Natural killer cell (primary cell): ENCODE data around the gene MAPK4. TPM values are rescaled to one million over a fixed set of nuclear protein-coding genes. Genes with fewer than 3 reads are reported as not detected.

ENCODE experiments used
- ATAC-seq, 3 donors: fragments of 150-1000 bp in 2 of 3; fragments of 200-7000 bp in 1 of 3; cut with Tn5 transposase; 1 replicate in 1 of 3; 2 replicates in 2 of 3; pipeline ENCODE4 v1.10.0; 2021; ENCODE audit warnings: mild to moderate bottlenecking in 2 of 3, moderate library complexity in 2 of 3
- DNase-seq, 2 donors: peaks; one replicate each; pipeline versions ENCODE4 v3.0.0 to v3.0.0-alpha.2; 2013 to 2021; ENCODE audit warnings: mixed read lengths in 1 of 2
- H3K27ac ChIP-seq: one replicate; pipeline ENCODE4 v1.5.1; 2013; ENCODE audit warnings: mild to moderate bottlenecking, low read length
- H3K27me3 ChIP-seq: one replicate; pipeline ENCODE4 v1.6.1; 2013; ENCODE audit warnings: low read length; ENCODE audit not compliant: control insufficient read depth, insufficient read depth
- H3K36me3 ChIP-seq: one replicate; pipeline ENCODE4 v1.6.1; 2013; ENCODE audit warnings: low read length; ENCODE audit not compliant: control insufficient read depth, insufficient read depth
- H3K4me1 ChIP-seq: one replicate; pipeline ENCODE4 v1.6.1; 2013; ENCODE audit warnings: low read length; ENCODE audit not compliant: control insufficient read depth, insufficient read depth
- H3K4me3 ChIP-seq: one replicate; pipeline ENCODE4 v1.5.1; 2013; ENCODE audit warnings: low read length
- H3K9me3 ChIP-seq: one replicate; pipeline ENCODE4 v1.6.1; 2013; ENCODE audit warnings: low read length; ENCODE audit not compliant: control insufficient read depth, insufficient read depth
- H3K27ac Mint-ChIP-seq, 2 donors: one replicate each; pipeline ENCODE4 v1.8.0; 2022; ENCODE audit warnings: mild to moderate bottlenecking in 2 of 2, mixed read lengths in 2 of 2, moderate library complexity in 1 of 2
- H3K27me3 Mint-ChIP-seq, 2 donors: one replicate each; pipeline ENCODE4 v1.8.0; 2022; ENCODE audit warnings: low read depth in 2 of 2, mixed read lengths in 2 of 2
- H3K36me3 Mint-ChIP-seq: one replicate; pipeline ENCODE4 v1.8.0; 2022; ENCODE audit warnings: mixed read lengths
- H3K4me1 Mint-ChIP-seq, 2 donors: one replicate each; pipeline ENCODE4 v1.8.0; 2022; ENCODE audit warnings: mixed read lengths in 2 of 2
- H3K4me3 Mint-ChIP-seq: one replicate; pipeline ENCODE4 v1.8.0; 2022; ENCODE audit warnings: mild to moderate bottlenecking, moderate library complexity, mixed read lengths
- H3K9me3 Mint-ChIP-seq, 2 donors: one replicate each; pipeline ENCODE4 v1.8.0; 2022; ENCODE audit warnings: mixed read lengths in 2 of 2
- WGBS: methylation state at CpG from one replicate; pipeline ENCODE4 v1.1.7; 2013; ENCODE audit warnings: missing lambda C conversion rate; ENCODE audit not compliant: insufficient coverage; 5-methylcytosine and 5-hydroxymethylcytosine counted together
- intact Hi-C: fragments of 100-400 bp; cut with micrococcal nuclease; formaldehyde crosslinking; loops from one replicate; pipeline ENCODE4 v1.14.2; 2022
- total RNA-seq, 4 donors: library from RNA; stranded (reverse); fragments of 120-200 nt in 1 of 4; gene quantifications; one replicate each; pipeline versions ENCODE4 v1.2.3 to v1.2.4, GENCODE V29; 2013 to 2022
- TF ChIP-seq, protein P1 (sequence below): fragments of 200-600 bp; IDR thresholded peaks from one replicate; pipeline ENCODE4 v1.8.0; 2022; ENCODE audit warnings: antibody characterized with exemption

The MAPK4 gene
- total RNA-seq, 3 donors from 2014 or later (not counting 1 experiment from before 2014, with no cell fraction given): not detected

DNA sequence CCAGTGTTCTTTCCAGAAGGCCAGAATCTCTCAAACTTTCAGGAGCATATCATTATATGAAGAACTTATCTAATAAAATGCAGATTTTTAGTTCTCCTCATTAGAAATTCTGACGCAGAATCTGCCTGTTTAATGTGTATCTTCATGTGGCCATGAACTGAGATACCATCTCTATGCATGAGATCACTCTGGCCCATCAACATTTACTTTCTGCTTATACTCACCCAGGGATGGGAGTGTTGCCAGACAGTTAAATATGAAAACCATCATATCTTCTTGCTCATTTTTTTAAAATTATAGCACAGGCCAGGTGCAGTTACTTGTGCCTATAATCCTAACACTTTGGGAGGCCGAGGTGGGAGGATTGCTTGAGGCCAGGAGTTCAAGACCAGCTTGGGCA lies 60.4 kb downstream of the MAPK4 start:
- intact Hi-C loops: no loop called here
- Histone ChIP-seq H3K27ac (no peak overlapping the region), H3K36me3 (no peaks in the 10 kb centered on the region), H3K4me3 (no peak overlapping the region), H3K27me3 (no peaks in the 10 kb centered on the region), H3K9me3 (no peaks in the 10 kb centered on the region), H3K4me1 (no peaks in the 10 kb centered on the region)
- no peak overlapping the region for H3K27ac Mint-ChIP-seq
- H3K4me1 Mint-ChIP-seq: no peaks in the 10 kb centered on the region
- H3K27me3 Mint-ChIP-seq: peaks cover 7 to 23% of the 10 kb centered on the region in 2 donors
- ATAC-seq (no peak), DNase-seq (no peak)
- WGBS: 82% methylated on average over 1 of the region's 2 CpGs
- no peaks in the 10 kb centered on the region for H3K9me3 Mint-ChIP-seq
- H3K36me3 Mint-ChIP-seq: no peaks in the 10 kb centered on the region
- TF ChIP-seq, protein P1, sequence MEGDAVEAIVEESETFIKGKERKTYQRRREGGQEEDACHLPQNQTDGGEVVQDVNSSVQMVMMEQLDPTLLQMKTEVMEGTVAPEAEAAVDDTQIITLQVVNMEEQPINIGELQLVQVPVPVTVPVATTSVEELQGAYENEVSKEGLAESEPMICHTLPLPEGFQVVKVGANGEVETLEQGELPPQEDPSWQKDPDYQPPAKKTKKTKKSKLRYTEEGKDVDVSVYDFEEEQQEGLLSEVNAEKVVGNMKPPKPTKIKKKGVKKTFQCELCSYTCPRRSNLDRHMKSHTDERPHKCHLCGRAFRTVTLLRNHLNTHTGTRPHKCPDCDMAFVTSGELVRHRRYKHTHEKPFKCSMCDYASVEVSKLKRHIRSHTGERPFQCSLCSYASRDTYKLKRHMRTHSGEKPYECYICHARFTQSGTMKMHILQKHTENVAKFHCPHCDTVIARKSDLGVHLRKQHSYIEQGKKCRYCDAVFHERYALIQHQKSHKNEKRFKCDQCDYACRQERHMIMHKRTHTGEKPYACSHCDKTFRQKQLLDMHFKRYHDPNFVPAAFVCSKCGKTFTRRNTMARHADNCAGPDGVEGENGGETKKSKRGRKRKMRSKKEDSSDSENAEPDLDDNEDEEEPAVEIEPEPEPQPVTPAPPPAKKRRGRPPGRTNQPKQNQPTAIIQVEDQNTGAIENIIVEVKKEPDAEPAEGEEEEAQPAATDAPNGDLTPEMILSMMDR: no peak
- H3K4me3 Mint-ChIP-seq: no peak overlapping the region

DNA sequence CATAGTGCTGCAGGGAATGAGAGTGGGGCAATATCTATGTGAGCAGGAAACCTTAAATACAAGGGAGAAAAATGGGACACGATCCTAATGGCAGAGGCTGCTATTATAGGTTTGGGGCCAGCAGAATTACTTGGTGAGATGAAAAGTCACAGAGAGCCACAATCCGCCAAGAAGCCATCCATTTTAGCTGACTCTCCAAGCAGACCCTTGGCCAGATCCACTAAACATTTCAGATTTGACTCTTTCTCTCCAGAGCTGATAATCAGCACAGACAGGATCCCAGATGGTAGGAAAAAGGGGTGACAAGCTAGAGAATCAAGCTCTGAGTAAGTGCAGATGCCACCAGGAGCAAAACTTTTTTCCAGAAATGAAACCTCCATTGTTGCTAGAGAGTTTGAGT lies 61.5 kb downstream of the MAPK4 start:
- H3K36me3 ChIP-seq: no peaks in the 10 kb centered on the region
- 94% methylated on average over 2 of the region's 2 CpGs for WGBS
- H3K9me3 Mint-ChIP-seq: no peaks in the 10 kb centered on the region
- ATAC-seq: no peak
- H3K4me3 Mint-ChIP-seq: no peak overlapping the region
- no peaks in the 10 kb centered on the region for H3K36me3 Mint-ChIP-seq
- peaks cover 7 to 23% of the 10 kb centered on the region in 2 donors for H3K27me3 Mint-ChIP-seq
- H3K4me3 ChIP-seq: no peak overlapping the region
- no peaks in the 10 kb centered on the region for H3K4me1 ChIP-seq
- DNase-seq: no peak
- H3K27ac Mint-ChIP-seq: no peak overlapping the region
- intact Hi-C loops: no loop called here
- TF ChIP-seq, protein P1: no peak
- H3K4me1 Mint-ChIP-seq: no peaks in the 10 kb centered on the region
- H3K27ac ChIP-seq: no peak overlapping the region
- H3K27me3 ChIP-seq: no peaks in the 10 kb centered on the region
- no peaks in the 10 kb centered on the region for H3K9me3 ChIP-seq

DNA sequence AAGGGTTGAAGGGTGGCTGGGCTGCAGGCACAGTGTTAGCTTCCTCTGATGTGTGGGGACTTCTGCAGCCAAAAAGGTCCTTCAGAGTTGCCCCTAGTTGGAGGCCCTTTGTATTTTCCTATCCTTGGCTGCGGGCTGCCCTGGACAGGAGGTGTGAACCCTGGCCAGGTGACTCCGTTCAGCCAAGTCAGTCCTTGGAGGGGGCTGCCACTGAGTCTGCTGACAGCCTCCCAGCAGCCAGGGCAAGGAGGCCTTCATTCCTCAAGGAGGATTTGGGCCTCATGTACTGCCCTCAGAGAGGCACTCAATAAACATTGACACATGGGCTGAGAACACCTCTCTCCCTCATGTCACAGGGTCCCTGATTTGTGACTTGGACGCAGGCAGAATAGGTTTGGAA lies 62.4 kb downstream of the MAPK4 start:
- WGBS: 77% methylated on average over 3 of the region's 3 CpGs
- no peaks in the 10 kb centered on the region for H3K9me3 ChIP-seq
- H3K9me3 Mint-ChIP-seq: no peaks in the 10 kb centered on the region
- H3K4me3 ChIP-seq: no peak overlapping the region
- intact Hi-C loops: no loop called here
- H3K27ac Mint-ChIP-seq: no peak overlapping the region
- ATAC-seq (no peak), DNase-seq (no peak)
- no peak overlapping the region for H3K4me3 Mint-ChIP-seq
- H3K36me3 ChIP-seq: no peaks in the 10 kb centered on the region
- H3K4me1 ChIP-seq: no peaks in the 10 kb centered on the region
- H3K27me3 ChIP-seq: no peaks in the 10 kb centered on the region
- H3K27ac ChIP-seq: no peak overlapping the region
- H3K36me3 Mint-ChIP-seq: no peaks in the 10 kb centered on the region
- H3K4me1 Mint-ChIP-seq: no peaks in the 10 kb centered on the region
- peaks cover 7 to 23% of the 10 kb centered on the region in 2 donors for H3K27me3 Mint-ChIP-seq
- TF ChIP-seq, protein P1: no peak

DNA sequence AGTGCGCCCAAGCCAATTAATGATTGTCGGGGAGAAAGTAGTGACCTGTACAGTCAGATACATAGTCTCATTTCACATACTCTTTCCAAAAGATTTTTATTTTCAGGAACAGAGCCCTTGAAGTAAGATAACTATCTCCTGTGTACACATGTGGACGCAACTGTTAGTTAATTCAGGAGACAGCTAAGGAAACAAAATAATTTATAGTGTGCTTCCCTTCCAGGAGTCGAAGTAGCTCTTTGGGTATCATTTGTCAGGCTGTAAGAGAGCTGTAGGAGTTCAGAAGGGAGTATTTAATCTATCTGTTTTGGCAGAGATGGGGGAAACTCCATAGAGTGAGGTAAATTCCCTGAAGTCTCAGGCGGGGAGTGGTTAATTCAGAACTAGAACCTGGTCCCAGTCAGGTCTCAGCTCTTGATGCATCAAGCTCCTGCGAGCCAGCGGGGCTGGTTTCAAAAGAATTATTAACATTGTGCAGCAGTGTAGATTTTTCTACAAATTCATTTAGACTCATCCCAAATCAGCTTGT lies 63.0 kb downstream of the MAPK4 start:
- no peak overlapping the region for H3K4me3 ChIP-seq
- ATAC-seq: no peak
- H3K36me3 Mint-ChIP-seq: no peaks in the 10 kb centered on the region
- peaks cover 7 to 22% of the 10 kb centered on the region in 2 donors for H3K27me3 Mint-ChIP-seq
- H3K4me3 Mint-ChIP-seq: no peak overlapping the region
- TF ChIP-seq, protein P1: no peak
- H3K4me1 ChIP-seq: no peaks in the 10 kb centered on the region
- no peak overlapping the region for H3K27ac ChIP-seq
- H3K27me3 ChIP-seq: no peaks in the 10 kb centered on the region
- WGBS: 14% methylated on average over 6 of the region's 7 CpGs
- no peaks in the 10 kb centered on the region for H3K9me3 ChIP-seq
- H3K4me1 Mint-ChIP-seq: no peaks in the 10 kb centered on the region
- no peak for DNase-seq
- no peaks in the 10 kb centered on the region for H3K36me3 ChIP-seq
- H3K9me3 Mint-ChIP-seq: no peaks in the 10 kb centered on the region
- intact Hi-C loops: no loop called here
- no peak overlapping the region for H3K27ac Mint-ChIP-seq
